Posterior cingulate gyrus (tissue), 11 donors: ENCODE data around the gene KCNB1.

ENCODE experiments used
- DNase-seq, 10 donors: peaks; one replicate each; pipeline versions ENCODE4 v3.0.0 to v3.0.0-alpha.2; 2020 to 2021; ENCODE audit warnings: mixed read lengths in 3 of 10
- intact Hi-C: fragments of 100-400 bp; cut with DNase I; formaldehyde crosslinking; loops from one replicate; pipeline ENCODE4 v1.15.1; 2023

The KCNB1 gene

DNA sequence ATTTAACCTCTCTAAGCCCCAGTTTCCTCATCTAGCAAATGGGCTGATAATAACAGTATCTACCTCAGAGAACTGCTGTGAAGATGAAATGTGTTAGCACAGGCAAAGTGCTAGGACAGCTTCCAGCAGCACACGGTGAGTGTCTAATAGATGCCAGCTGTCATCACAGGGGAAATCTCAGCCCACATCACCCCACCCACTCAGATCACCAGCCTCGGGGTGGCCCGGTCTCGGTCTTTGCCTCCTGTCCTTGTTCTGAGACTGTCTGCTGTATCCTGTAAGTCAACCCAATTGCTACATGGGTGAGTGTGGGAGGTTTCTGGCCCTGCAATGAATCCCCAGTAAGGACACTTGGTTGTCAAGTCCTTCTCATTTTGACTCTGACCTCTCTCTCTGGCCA is 105.1 kb downstream of the KCNB1 start:
- intact Hi-C loops = no loop called here

DNA sequence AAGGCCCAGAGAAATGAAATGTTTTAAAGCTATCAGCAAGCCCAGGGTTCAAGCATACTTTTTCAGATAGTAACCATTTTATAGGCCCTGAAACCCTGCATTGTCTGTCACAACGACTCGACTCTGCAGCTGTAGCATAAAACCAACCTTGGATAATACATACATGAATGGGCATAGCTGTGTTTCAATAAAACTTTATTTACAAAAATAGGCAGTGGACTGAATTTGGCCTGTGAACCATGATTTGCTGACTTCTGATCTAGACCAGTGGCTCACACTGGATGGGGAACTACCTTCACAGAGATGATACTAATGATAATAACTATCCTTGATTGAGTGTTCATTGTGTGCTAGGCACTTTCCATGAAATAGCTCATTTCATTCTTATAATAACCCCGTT is 107.3 kb downstream of the KCNB1 start:
- intact Hi-C loops = no loop called here
- no peak for DNase-seq

More for the DNA sequence above, 105.1 kb downstream of the KCNB1 start:
- peak in 1 of 10 donors; percentile 28 for DNase-seq

GRCh38 chr20:49372095-49372734 is 110.3 kb downstream of the KCNB1 start:
- intact Hi-C loops = no loop called here
- DNase-seq = no peak

DNA sequence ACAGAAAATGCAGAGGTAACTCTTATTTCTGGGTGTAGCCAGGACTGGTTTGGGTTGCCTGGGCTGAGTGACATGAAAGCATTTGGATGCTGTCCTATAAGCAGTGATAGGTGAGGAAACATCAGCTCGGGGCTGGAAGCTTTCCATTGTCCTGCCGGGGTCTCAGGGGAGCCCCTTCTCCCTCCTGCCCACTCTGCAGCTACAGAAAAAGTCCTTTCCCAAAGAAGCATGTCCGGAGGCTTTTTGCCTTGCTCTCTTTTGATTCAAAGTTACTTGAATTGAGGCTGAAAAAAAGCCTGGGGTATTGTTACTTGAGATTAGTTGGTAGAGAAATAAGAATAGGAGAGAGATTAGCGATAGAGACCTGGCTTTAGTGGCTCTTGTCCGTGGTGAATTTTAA is 113.9 kb downstream of the KCNB1 start:
- DNase-seq = no peak
- intact Hi-C loops = no loop called here

DNA sequence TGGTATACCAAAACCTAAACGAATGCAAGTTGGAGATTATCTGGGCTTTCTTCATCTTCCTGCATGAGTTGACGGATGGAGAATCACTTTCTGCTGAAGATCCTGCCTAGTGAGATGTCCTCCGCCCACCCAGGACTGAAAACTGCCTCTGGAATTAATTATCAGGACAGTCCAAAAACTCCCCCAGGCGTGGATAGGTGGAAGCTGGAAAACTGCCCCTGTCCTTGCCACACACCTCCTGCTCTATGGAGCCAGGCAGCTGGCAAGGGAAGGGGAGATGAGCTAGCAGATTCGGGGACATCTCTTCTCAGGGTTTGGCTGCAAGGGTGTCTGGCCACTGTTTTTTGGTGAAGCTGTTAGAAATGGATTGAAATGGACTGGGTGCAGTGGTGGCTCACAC is 115.4 kb downstream of the KCNB1 start:
- intact Hi-C loops = no loop called here
- peak in 6 of 10 donors; percentile 19 to 84 (median 38) for DNase-seq

DNA sequence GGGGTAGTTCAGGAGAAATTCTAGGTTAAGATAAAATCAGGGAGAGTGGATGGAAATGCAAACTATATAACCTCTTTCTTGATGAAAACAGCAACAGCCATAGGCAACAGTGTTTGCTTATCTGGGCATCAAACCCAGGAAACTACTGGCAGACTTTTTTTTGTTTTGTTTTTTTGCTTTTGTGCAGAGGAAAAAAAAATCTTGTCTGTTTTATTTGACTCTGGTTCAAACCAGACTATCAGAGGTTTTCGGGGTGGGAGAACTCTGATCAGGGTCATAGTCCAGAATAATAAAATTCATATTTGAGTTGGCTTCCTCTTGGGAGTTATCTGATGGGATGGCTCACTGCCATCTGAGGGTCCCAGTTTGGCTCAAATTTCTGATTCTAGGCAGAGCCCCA is 115.8 kb downstream of the KCNB1 start:
- intact Hi-C loops = no loop called here
- no peak for DNase-seq

GRCh38 chr20:49361862-49362660 is 120.4 kb downstream of the KCNB1 start:
- intact Hi-C loops = no loop called here

GRCh38 chr20:49360242-49360968 is 122.1 kb downstream of the KCNB1 start:
- DNase-seq = no peak
- intact Hi-C loops = no loop called here

More at GRCh38 chr20:49361862-49362660, 120.4 kb downstream of the KCNB1 start:
- DNase-seq = peak in 6 of 10 donors; percentile 31 to 89 (median 61)

DNA sequence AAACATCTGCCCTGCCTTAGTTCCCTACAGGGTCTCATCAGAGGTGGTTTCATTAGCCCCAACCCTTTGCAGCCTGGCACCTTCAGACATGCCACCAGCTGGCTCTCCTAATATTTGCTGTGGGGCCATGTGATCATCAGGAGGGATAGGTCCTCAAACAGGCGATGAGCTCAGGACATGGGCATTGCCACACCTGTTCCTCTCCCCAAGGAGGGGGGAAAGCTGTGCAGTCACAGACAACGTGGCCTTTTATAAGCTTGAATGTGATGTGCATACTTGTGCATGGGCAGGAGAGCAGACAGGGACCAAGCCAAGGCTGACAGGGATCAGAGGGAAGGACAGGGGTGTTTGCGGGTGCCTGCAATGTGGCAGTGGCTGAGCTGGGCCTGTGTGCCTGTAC is 125.8 kb downstream of the KCNB1 start:
- intact Hi-C loops = no loop called here
- DNase-seq = no peak

DNA sequence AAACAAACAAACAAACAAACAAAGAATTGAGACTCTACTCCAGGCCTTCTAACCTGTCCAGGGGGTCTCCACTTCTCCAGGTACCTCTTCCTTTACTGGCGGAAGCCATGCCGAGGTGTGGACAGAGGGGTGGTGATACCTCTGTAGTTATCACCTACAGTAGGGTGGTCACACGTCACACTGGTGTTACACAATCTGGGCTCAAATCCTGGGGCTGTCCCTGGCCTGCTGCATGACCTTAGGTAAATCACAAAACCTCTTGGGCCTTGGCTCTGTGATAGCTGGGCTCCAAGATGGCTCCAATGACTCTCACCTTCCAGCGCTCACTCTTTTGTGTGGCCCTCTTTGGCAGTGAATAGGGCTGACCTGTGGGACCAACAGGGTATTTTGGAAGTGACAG is 127.8 kb downstream of the KCNB1 start:
- no peak for DNase-seq
- intact Hi-C loops = no loop called here

DNA sequence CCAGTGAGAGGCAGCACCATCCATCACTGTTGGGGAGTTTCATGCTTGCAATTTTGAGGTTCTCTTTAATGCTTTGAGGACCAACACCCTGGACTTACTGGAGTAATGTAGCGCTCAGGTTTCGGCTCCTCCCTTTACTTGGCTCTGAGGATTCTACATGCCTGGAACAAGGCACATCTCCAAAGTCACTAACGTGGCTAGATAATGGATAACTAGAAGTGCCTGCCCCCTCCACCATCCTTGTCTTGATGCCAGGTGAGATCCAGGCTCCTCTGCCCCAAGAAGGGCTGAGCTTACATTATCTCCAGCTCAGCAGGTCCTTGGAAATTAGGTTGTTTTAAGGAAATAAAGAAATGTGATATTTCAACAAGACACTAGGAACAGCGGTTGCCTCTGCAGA is 129.1 kb downstream of the KCNB1 start:
- intact Hi-C loops = no loop called here
- DNase-seq = no peak

DNA sequence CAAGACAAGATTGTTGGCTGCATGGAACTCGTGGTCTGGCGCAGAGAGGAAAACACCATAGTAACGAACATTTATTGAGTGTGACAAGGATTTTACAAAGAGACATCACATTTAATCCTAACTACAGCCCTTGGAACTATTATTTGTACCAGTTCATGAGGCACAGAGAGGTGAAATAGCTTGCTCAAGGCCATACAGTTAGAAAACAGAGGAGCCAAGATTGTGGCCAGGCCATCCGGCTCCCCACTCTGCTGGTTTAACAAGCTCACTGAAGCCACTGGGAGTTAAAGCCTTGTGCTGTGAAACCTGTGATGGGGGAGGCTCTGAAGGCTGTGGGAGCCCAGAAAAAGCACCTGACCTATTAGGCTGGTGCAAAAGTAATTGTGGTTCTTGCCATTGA is 129.7 kb downstream of the KCNB1 start:
- DNase-seq = no peak
- intact Hi-C loops = no loop called here

DNA sequence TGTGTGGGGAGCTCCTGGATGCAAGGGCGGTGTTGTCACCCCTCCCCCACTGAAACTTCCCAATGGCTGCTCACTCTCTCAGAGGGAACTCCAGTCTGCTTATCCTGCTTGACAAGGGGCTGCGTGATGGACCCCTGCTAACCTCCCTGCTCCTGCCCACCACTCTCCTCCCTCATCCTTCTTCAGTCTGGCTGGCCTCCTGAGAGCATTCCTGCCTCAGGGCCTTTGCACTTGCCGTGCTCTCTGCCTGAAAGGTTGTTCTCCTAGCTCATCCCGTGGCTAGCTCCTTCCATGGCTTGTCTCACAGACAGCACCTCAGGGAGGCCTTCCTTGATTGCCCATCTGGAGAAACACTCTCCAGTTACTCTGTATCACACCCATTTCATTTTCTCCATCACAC is 130.7 kb downstream of the KCNB1 start:
- no peak for DNase-seq
- intact Hi-C loops = no loop called here

GRCh38 chr20:49349694-49350252 is 132.7 kb downstream of the KCNB1 start:
- intact Hi-C loops = loop anchor here (10.0 kb wide), 1 partner anchor 75 kb away; no protein-coding TSS in a partner anchor
- peak in 2 of 10 donors; percentile 30 to 90 for DNase-seq

GRCh38 chr20:49349078-49349477 is 133.4 kb downstream of the KCNB1 start:
- no peak for DNase-seq
- intact Hi-C loops = loop anchor here (10.0 kb wide), 1 partner anchor 76 kb away; no protein-coding TSS in a partner anchor

DNA sequence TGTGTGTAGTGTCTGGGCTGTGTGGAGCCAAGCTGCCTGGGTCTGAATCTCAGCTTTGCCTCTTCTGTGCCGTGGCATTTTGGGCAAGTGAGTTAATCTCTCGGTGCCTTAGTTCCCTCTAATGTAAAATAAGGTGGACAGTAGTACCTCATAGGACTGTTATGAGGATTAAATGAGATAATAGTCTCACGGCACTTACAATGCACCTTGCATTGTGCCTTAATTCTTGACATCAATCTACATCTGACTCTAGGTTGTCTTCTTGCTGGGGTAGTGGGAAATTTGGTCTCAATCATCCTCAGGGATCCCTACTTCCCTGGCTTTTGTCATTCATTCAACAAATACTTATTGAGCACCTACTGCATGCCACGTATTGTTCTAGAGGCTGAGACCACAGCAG is 133.9 kb downstream of the KCNB1 start:
- no peak for DNase-seq
- intact Hi-C loops = loop anchor here (10.0 kb wide), 1 partner anchor 76 kb away; no protein-coding TSS in a partner anchor

- intact Hi-C loops = loop anchor here (10.0 kb wide), 1 partner anchor 78 kb away; no protein-coding TSS in a partner anchor
- DNase-seq = no peak
These were observed 135.3 kb downstream of the KCNB1 start for GRCh38 chr20:49347156-49347555.

DNA sequence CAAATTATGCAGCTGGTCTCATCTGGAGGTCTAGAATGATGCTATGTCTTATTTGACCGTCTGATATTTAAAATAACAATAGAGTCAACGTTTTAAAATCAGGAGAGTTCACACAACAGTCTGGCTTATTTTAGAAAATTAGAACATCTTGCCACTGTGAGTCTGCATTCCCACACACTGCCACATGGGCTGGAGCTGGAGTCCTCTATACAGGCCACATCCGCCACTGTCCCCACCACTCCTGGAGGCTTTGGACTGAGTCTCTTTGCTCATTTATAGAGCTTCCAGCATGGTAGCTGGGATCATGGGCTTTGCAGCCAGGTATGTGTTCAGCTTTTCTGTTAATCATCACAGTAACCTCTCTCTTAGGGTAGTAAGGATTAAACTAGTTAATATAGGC is 135.8 kb downstream of the KCNB1 start:
- DNase-seq = peak in 2 of 10 donors; percentile 65 to 79
- intact Hi-C loops = loop anchor here (10.0 kb wide), 1 partner anchor 78 kb away; no protein-coding TSS in a partner anchor

GRCh38 chr20:49345524-49345923 is 136.9 kb downstream of the KCNB1 start:
- intact Hi-C loops = loop anchor here (10.0 kb wide), 1 partner anchor 79 kb away; no protein-coding TSS in a partner anchor
- DNase-seq = peak in 8 of 10 donors; percentile 44 to 94 (median 65)

GRCh38 chr20:49344975-49345374 is 137.5 kb downstream of the KCNB1 start:
- DNase-seq = peak in 8 of 10 donors; percentile 44 to 95 (median 74)
- intact Hi-C loops = loop anchor here (10.0 kb wide), 1 partner anchor 80 kb away; no protein-coding TSS in a partner anchor
